GM19467 (cell line): ENCODE measurements around the gene BST2.

Experiments used
- ATAC-seq: cut with Tn5 transposase; IDR thresholded peaks from one replicate; pipeline ENCODE4 v1.9.1; 2021; ENCODE audit warnings: mild to moderate bottlenecking, moderate library complexity; ENCODE audit not compliant: unreplicated experiment

The BST2 gene

DNA sequence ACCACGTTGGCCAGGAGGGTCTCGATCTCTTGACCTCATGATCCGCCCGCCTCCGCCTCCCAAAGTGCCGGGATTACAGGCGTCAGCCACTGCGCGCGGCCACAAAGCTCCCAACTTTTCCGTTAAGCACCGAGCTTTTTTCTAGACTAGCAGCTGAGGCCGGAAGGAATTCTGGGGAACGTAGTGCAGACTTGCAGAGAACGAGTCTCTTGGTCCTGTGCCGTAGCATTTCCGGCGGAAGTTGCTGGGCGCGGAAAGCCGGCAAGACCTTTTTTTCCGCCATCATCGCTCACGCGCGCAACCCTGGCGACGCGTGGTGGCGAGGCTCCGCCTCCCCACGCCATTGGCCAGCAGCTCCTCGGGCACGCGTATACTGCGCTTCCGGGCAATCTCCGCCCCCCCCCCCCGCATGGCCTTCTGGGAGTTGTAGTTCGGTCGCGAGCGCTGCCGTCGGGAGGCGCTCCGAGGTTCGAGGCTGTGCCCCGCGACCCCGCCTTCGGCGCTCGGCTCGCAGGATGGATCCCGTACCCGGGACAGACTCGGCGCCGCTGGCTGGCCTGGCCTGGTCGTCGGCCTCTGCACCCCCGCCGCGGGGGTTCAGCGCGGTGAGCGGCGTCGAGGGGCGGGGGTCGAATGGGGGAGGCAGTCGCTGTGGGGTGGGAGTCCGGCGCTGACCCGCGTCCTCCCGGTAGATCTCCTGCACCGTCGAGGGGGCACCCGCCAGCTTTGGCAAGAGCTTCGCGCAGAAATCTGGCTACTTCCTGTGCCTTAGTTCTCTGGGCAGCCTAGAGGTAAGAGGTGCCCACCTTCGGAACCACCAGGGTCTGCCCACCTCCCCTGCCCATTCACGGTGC, 14.4 kb upstream of the BST2 start, which contains the start of gene MVB12A:
Gene MVB12A, plus strand, starts transcription at position 427 of the 854 bp plus-strand sequence. Its CDS starts 89 bp downstream, at position 516.
- ATAC-seq, result peak; percentile 82

DNA sequence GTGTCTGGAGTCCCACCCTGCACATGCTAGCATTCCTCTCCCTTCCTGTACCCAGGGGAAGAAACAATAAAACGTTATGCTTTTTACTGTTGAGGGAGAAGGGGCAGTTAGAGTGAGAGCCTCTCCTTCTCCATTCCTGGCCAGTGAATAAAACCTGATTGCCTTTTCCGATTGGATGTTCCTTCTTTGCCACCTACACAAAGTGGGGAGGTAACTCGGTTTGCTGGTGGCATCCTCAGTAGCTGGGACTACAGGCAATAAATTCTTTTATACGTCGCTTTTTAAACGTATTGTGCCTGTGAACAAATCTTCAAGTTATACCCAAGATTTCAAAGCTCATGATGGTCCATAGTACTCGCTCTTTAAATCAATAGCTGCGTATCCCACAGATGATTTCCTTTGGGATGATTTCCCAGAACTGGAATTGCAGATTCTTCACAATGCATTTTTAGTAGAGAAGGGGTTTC, 13.8 kb upstream of the BST2 start:
- no peak for ATAC-seq

DNA sequence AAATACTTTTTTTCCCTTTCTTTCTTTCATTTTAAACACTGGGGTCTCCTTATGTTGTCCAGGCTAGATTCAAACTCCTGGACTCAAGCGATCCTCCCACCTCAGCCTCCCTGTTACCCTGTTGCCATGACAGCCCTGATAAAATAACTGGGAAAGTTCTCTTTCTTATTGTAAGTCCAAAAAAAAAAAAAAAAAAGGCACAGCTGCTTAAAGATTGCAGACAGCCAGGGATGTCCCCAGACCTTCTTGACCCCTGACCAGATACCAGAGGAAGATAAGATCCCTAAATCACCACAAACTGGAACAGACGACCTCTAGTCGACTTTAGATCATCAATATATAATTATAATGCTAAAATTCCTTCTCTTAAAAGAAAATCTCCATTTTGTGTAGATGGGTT, 13.3 kb upstream of the BST2 start:
- no peak for ATAC-seq

DNA sequence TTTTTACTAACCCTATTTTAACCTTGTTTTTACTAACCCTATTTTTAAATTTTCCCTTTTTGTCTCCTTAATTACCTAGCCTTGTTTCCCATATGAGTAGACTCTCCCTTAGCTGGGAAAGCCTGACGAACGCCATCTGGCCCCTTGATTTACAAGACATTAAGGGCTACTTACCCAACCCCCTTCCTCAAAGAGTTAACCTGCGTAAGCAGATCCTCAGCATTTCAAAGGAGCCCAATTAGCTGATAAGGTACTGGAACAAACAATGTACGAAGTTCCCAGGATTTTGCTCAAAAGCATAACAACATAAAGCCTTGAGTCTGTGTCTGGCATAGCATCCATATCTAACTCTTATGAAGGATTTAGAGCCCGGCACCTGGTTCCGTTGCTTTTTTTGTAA, 9.7 kb upstream of the BST2 start:
- ATAC-seq, result no peak

- ATAC-seq, result no peak
Observed at GRCh38 chr19:17414097-17414496, 8.7 kb upstream of the BST2 start.

GRCh38 chr19:17411801-17412200, 6.4 kb upstream of the BST2 start:
- no peak for ATAC-seq

GRCh38 chr19:17409990-17410389, 4.6 kb upstream of the BST2 start:
- no peak for ATAC-seq

DNA sequence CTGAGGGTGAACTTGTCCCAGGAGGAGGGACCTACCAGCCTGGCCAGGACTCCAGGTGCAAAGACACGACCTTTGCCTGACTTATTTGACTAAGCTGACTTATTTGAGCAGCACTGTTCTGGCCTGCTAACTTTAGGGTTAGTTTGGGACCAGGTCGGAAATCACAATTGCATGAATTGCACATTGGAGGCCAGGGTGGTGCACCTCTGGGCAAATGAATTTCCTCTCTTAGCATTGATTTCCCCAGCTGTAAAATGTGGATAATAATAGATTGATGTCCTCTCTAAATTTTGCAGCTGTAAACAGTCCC, 1.4 kb upstream of the BST2 start:
- no peak for ATAC-seq

DNA sequence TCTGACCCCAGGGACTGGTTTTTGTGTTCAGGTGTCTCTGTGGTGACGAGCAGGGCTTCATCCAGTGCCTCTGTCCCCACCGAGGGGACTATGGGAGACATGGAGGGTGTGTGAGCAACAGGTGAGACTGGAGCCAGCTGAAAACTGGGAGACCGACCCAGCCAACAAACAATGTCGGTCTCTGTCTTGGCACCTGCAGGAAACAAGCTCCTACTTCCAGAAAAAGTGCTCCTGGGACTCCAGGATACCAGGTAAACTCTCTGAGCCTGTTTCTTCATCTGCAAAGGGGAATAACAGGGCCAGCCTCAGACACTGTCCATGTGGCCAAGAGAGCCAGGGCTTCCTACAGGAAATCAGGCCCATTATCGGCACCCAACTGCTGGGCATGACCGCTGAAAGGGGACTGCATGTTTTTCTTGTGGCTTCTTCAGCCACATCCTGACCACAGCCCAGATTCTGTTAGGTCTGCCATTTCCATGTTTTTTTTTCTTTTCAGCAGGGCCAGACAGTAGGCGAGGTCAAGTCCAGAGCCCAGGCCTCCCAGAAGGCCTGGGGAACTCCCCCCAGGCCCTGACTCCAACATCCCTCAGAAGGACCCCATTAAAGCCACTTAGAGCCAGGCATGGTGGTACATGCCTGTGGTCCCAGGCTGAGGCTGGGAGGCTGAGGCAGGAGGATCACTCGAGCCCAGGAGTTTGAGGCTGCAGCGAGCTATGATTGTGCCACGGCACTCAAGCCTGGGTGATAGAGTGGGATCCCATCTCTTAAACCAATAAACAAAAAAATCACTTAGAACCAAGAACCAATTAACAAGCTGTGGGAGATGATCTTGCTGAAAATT, 836 bp upstream of the BST2 start:
- ATAC-seq, result peak; percentile 19

- peak; percentile 10 for ATAC-seq
Observed at GRCh38 chr19:17404621-17405249, 695 bp downstream of the BST2 start.

DNA sequence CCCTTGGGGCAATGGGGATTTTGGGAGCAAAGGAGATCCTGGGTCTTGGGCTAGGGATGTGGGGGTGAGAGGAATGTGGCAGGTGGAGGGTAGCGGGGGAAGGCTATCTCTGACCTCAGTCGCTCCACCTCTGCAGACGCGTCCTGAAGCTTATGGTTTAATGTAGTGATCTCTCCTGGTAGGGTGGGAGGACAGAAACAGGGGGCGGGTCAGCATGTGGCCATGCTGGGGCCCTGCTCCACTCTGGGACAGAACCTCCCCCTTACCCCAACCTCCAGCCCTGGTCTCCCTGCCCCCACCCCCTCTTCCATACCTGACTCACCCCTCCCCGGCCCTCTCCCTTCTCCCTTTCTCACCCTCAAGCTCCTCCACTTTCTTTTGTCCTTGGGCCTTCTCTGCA, 1.4 kb downstream of the BST2 start:
- ATAC-seq, result no peak

- ATAC-seq, result no peak
Observed at GRCh38 chr19:17402982-17403855, 2.2 kb downstream of the BST2 start.

GRCh38 chr19:17401628-17402027, 3.8 kb downstream of the BST2 start:
- no peak for ATAC-seq

DNA sequence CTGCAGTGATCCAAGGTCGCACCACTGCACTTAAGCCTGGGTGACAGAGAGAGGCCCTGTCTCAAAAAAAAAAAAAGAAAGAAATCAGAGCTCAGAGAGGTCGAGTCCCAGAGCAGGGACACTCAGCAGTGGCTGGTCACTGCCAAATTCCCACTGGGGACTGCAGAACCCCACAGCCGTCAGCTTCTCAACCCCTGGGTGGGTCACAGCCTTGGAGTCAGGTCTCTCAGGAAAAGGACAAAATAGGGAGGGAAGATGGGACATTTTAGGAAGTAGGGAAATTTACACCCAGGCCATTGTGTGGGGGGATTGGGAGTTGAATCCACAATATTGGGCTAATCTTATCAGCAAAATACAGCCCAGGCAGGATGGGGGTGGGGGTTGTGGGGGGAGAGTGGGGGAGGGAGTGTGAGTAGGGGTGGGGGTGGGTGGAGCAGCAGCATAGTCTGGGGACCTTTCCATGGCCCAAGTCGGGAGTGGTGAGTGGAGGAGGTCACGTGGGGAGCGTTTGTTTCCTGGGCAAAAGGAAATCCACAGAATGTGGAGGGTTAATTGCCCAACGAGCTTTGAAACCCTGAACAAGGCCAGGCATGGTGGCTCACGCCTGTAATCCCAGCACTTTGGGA, 6.4 kb downstream of the BST2 start:
- no peak for ATAC-seq

DNA sequence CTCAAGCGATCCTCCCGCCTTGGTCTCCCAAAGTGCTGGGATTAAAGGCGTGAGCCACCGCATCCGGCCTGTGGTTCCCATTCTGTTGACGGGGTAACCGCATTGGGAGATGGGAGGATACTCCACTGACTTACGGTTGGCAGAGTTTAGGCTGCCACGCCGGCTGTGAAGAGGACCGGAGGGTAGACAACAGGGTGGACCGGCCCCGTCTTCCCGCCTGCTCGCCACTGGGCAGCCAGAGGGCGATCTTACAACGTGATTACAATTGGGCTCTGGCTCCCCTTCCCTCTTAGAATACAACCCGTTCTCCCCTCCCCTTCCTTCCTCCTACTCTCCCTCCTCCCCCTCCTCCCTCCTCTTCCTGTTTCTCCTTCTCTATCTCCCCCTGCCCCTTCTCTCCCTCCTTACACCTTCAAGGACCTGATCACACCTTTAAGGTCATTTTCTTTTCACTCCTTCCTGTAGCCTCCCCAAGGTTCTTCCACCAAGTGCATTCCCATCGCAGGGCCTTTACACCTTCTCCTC, 10.5 kb downstream of the BST2 start:
- no peak for ATAC-seq

- ATAC-seq, result no peak
Observed at GRCh38 chr19:17393914-17394313, 11.5 kb downstream of the BST2 start, which contains the start of gene CCDC194. Gene CCDC194, minus strand, starts transcription at chr19:17394196. Its CDS starts 38 bp downstream, at chr19:17394158.

- no peak for ATAC-seq
Observed at GRCh38 chr19:17393002-17393401, 12.4 kb downstream of the BST2 start.

- peak; percentile 12 for ATAC-seq
Observed at GRCh38 chr19:17391371-17392151, 13.9 kb downstream of the BST2 start.
